Right lobe of liver (tissue), 4 donors: ENCODE results near the gene ACSL6.

Experiments used
- CTCF ChIP-seq, 4 donors: fragments of 200-600 bp in 3 of 4; fragments of 450-650 bp in 1 of 4; IDR thresholded peaks; one replicate each; pipeline versions ENCODE4 v1.5.1 to v1.8.0; 2016 to 2022; ENCODE audit warnings: antibody characterized with exemption in 4 of 4, mild to moderate bottlenecking in 2 of 4
- POLR2A ChIP-seq: fragments of 450-650 bp; IDR thresholded peaks from one replicate; pipeline ENCODE4 v1.6.1; 2017; ENCODE audit warnings: antibody characterized with exemption, mild to moderate bottlenecking
- donor health status: DM: no; HTN: no; CAD: no.
- donor health status: DM: no; HTN: no; CAD: no.
- donor health status: DM: no; HTN: yes; CAD: no.

GRCh38 chr5:132056610-132057497, 45.4 kb upstream of the ACSL6 start:
- TF ChIP-seq CTCF (IDR thresholded peaks at IDR 0.05) = no peak
- TF ChIP-seq POLR2A = no peak
